IPS DF 19.7 (cell line): Measurements from ENCODE around the gene BCKDK.
"Not testable (repeated sequence)": the region's sequence is repeated elsewhere in the genome, so short reads cannot be mapped to it uniquely, and the experiment has no call there.

Experiments used
- DNase-seq: peaks from one replicate; pipeline ENCODE4 v3.0.0-alpha.2; 2013; ENCODE audit warnings: low read depth, low spot score

Gene BCKDK

DNA sequence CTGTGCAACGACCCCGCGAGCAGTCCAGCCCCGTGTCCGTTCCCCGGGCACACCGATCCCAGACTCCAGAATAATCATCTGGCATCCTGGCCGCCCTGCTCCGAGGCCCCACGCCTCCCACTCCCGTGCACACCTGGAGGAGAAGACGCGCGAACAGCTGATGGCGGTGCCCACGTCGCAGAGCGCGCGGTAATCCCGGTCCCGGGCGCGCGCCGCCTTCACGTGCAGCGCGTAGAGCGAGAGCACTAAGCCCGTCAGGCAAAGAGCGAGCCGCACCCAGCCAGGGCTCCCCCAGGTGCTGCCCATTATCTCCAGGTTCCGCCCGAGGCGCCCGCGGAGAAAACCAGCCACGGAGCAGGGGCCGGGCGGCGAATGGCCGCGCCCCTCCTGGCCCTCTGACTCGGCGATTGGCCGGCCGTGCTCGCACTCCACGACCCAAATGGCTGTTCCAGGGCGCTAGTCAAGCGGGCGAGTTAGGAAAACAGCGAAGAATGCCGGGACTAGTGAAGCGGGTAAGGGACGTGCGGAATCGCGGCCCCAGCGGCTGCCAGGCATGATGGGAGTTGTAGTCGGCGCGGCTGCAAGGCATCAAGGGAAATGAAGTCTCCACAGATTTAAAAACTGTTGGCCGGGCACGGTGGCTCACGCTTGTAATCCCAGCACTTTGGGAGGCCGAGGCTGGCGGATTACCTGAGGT, 13.6 kb upstream of the BCKDK start, which contains the start of gene VKORC1:
TSS of gene VKORC1 (minus strand) at position 374 of the 697 bp plus-strand sequence. CDS start at position 306, 68 bp downstream.
- DNase-seq, result peak; percentile 94

GRCh38 chr16:31099860-31100638, 8.1 kb upstream of the BCKDK start:
- no peak for DNase-seq

GRCh38 chr16:31100876-31101641, 7.1 kb upstream of the BCKDK start:
- DNase-seq, result not testable (repeated sequence)

DNA sequence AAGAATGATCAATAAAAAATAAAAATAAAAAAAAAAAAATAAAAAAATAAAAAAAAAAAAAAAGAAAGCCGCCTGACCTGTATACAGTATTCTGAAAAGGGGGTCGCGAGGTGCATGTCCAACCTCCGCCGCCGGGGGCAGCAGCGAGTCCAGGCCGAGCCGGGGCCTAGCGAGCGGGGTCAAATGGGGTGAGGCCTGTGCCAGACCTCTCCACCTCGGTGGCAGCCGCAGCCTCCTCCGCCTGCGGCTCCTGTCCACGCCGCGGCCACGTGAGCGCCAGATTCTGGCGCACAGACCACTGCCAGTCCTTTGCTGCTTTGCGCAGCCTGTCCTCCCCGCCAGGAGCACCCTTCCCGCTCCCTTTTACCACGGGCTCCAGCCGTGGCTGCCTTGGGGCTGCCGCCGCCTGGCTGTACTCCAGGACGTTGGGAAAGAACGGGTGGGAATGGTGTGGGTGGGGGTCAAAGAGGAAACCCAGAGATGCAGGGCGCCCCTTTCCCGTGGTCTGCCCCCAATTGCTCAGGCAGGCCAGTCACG, 2.4 kb upstream of the BCKDK start:
- no peak for DNase-seq

DNA sequence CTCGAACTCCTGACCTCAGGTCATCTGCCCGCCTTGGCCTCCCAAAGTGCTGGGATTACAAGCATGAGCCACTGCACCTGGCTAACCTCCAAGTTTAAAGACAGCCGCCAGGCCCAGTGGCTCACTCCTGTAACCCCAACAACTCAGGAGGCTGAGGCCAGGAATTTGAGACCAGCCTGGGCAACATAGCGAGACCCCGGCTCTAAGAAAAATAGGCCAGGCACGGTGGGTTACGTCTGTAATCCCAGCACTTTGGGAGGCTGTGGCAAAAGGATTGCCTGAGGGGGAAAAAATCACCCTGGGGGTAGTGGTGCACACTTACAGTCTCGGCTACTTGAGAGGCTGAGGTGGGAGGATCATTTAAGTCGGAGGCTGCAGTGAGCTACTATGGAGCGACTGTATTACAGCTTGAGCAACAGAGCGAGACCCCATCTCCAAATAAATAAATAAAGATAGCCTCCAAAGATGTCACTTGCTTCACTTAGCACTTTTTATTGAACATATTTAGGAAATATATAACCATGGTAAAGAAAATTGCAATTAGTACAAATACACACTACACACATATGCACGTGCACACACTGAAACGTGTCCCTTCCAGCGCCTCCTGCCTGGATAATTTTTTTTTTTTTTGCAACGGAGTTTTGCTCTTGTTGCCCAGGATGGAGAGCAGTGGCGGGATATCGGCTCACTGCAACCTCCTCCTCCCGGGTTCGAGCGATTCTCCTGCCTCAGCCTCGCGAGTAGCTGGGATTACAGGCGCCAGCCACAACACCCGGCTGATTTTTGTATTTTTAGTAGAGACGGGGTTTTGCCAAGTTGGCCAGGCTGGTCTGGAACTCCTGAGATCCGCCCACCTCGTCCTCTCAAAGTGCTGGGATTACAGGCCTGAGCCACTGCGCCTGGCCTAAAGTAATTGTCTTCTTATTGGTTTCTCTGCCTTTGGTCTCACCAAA, 1.4 kb upstream of the BCKDK start:
- DNase-seq, result no peak

- DNase-seq, result no peak
These were observed 720 bp upstream of the BCKDK start for GRCh38 chr16:31107465-31107867.

DNA sequence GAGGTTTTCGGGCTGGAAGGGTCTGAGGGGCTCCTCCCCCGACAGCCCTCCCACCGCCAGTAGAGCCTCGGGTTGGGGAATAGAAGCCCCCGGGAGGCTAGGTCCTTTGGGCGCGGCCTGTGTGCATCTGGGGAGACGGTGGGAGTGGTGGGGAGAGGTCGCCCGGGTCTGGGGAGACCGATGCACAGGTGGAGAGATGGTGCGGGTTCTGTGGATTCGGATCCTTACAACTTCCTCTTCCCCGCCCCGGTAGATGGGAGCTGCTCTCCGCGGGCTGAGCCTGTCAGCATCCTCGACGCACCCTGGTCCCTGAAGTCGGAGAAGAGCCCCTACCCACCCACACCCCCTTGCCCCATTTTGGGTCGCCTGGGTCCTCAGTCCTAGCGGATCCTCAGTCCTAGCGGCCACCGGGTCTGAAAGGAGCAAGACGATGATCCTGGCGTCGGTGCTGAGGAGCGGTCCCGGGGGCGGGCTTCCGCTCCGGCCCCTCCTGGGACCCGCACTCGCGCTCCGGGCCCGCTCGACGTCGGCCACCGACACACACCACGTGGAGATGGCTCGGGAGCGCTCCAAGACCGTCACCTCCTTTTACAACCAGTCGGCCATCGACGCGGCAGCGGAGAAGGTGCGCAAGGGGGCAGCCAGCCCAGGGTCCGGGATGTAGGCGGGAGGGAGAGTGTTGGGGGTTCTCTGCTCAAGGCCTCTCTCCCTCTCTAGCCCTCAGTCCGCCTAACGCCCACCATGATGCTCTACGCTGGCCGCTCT, 790 bp downstream of the BCKDK start:
- DNase-seq, result no peak

DNA sequence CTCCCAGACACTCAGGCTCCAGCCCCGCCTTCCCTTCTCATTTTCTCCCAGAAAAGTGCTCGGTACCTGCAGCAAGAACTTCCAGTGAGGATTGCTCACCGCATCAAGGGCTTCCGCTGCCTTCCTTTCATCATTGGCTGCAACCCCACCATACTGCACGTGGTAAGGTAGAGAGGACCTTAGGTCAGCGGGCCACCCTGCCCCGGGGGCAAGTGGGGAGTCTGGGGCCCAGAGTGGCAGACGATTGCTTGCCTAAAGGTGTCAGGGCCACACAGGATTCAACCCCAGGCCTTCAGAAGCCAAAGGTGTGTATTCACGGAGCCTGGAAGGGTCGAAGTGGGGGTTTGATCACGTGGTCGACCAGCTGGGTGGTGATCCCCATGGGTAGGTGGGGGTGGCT, 1.4 kb downstream of the BCKDK start:
- DNase-seq, result no peak

- DNase-seq, result no peak
These were observed 2.2 kb downstream of the BCKDK start for GRCh38 chr16:31110106-31111034.

- DNase-seq, result no peak
These were observed 3.8 kb downstream of the BCKDK start for GRCh38 chr16:31111881-31112466.

DNA sequence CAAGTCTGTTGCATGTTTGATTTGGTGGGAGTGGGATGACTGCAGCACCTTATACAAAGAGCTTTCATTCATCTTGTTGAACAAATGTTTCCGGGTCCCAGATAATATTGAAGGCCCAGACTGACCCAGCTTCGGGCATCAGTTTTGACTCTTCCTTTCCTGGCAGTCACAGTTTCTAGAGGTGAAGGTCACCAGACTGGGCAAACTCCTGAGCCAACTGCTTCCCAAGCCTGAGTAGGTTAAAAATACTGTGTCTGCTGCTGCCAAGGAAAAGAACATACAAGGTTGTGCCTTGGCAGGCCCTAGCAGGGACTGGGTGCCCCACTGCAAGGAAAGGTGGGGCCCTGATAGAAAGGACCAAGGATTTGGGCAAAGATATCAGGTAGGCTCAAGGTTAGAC, 4.5 kb downstream of the BCKDK start:
- no peak for DNase-seq

- no peak for DNase-seq
These were observed 5.2 kb downstream of the BCKDK start for GRCh38 chr16:31113121-31114120.

DNA sequence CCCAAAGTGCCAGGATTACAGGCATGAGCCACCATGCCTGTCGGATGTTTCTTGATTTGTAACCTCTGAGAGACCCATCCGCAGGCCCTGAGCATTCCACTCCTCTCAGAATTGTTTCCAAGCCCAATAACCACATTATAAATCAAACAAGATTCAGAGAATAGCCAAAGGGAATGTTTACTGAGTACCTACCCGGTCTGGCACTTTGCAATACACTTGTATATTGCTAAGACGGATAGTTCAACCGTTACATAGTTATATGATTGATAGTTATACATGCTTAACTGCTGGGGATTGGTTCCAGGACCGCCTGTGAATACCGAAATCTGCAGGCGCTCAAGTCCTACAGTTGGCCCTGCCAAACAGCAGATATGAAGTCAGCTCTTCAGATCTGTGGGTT, 6.3 kb downstream of the BCKDK start:
- no peak for DNase-seq

- DNase-seq, result peak; percentile 88
These were observed 9.4 kb downstream of the BCKDK start, which contains the start of gene KAT8 for GRCh38 chr16:31117384-31118222. TSS of gene KAT8 (plus strand) at chr16:31117664. CDS start at chr16:31117682, 18 bp downstream.

DNA sequence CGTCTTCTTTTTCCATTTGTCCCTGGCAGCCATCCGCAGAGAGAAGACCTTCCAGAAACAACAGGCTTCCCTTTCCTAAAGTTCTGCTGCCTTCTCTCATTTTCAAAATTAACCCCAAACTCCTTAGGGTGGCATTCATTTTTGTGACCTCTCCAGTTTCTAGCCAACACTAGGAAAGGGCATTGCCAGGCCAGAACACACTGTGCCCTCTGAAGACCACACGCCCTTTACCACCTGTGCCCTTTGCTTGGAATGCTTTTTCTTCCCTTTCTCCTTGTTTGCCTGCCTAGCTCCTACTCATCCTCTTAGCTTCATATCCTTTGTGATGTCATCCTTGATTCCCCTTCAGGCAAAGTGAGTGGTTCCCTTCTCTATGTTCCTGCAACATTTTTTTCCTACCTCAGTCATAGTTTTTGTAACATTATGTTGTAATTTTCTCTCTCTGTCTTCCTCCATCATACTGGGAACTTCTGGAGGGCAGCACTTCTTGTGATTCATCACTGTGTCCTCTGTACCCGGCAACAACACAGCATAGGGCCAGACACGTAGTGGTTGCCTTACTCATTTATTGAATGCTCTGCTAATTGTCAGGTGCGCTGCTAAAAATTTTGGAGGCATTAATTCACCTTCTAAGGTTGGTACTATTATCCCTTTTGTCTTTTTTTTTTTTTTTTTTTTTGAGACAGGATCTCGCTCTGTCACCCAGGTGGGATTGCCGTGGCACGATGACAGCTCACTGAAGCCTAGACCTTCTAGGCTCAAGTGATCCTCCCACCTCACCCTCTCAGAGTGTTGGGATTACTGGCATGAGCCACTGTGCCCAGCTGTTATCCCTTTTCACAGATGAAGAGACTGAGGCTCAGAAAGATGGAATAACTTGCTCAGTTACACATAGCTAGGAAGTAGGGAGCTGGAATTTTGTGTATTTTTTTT, 10.3 kb downstream of the BCKDK start:
- no peak for DNase-seq
